HG03064 (cell line): Measurements from ENCODE around the gene CAP2.

ENCODE experiments used
- ATAC-seq: cut with Tn5 transposase; IDR thresholded peaks from one replicate; pipeline ENCODE4 v1.9.1; 2021; ENCODE audit warnings: low read depth; ENCODE audit not compliant: unreplicated experiment

Gene CAP2

DNA sequence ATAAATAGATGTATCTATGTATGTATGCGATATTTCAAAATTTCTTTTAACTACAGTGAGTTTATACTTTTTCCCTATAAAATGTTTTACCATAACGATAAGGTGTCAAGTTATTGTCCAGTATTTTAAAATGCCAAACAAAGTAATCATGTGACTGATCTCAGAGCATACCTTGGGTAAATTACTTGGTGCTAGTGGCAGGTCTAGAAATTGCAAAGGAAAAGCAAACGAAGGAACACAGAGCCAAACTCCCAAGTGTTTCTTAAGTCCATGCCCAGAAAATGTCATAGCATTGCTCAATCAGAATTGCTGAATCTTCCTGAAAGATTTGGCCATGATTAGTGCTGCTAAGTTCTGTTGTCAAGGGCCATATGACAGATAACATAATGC is 77.5 kb downstream of the CAP2 start:
- ATAC-seq, result no peak

DNA sequence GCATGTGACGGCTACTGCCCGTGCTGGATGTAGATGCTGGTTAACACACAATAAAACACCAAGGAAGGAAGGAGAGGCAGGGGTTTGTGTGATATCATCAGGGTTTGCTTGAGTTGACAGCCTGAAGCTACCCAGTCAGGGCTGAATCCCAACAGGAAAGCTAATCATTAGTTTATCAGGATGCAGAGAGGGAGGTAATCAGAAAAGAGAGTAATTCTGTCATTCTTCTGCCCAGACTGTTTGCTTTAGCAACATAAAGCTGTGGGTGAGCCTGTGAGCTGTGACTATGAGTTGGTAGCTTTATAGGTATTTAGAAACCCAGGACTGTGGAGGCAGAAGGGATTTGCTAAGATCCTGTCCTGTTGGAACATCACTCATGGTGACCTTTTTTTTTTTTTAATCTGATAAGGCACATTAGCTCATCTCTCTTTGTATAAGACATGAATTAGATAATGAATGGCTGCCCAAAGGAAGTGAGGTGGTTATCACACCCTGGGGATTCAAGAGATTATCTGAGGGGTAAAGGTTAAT is 79.3 kb downstream of the CAP2 start:
- ATAC-seq, result no peak

DNA sequence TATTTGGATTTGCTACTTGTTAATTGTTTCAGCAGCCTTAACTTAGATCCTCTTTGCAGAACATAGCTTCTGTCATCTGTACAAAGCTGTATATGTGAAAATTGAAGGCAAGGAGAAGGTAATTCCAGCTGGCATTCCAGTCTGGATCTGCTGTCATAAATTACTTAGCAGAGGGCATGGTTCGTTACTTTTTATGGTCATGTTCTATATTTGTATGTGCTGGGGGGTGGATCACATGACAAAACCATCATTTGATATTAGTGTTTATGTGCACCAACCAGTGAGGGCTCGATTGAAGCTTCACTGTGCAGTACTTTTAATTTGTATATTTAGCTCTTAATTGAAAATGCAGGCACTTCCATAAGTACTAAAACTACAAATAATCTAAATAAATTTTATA is 80.2 kb downstream of the CAP2 start:
- ATAC-seq, result no peak

DNA sequence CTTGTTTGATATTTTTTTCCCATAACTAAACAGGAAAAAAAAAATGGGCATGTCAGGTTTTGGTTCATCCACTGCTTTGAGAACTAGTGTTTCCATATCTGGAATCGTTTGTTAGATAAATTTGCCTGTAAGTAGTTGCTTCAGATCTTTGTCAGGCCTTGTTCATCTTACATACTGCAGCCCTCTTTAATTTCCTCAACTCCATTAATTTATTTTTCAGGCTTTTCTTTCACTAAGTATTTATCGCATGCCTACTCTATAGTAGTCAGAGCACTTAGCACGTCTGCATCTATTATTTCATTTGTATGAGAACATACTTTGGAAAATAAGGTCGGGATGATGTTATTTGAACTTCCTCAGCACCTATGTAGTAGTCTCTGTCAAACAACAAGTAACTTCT is 80.9 kb downstream of the CAP2 start:
- ATAC-seq, result no peak

DNA sequence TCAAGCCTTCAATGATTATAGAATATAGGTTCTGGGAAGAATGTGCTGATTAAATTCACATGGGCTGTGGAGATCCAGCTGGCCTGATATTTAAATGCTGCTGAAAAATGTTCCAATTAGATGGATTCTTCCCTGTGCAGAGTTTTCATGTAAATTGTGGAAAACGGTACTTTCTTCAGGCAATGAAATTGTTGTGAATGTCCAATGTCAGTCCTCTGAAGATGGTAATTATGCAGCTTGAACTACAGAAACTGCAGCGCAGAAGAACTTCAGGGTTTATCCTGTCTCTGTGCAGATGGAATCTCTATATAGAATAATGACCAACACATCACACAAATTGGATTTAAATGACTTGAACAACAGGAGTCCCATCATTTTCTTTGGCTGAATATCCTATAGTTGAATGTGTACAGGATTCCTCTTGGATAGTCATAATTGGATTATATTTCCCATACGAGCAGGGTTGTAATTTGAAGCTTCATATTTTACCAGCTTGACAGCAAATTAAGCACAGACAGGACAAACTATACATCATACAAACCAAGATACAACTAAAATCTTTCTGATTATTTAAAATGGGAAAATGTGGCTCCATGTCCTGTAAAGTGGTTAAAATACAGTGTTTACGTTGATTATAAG is 82.3 kb downstream of the CAP2 start:
- ATAC-seq, result no peak

DNA sequence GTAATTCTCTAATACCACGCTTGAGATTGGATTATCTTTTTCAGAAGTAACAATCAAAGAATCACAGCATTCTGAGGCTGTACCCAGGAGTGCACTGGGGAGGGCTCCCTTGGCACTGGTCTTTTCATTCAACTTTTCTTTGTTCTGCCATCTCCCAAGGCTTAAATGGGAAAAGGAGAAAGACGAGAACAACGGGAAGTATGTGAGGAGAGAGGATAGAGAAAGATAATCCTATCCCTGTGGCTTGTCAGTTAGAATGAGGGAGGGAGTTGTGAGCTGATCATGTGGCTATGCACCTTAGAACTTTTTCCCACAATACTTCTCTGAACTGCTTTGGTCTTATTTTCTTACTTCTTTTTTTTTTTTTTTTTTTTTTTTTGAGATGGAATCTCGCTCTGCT is 83.1 kb downstream of the CAP2 start:
- ATAC-seq, result no peak

DNA sequence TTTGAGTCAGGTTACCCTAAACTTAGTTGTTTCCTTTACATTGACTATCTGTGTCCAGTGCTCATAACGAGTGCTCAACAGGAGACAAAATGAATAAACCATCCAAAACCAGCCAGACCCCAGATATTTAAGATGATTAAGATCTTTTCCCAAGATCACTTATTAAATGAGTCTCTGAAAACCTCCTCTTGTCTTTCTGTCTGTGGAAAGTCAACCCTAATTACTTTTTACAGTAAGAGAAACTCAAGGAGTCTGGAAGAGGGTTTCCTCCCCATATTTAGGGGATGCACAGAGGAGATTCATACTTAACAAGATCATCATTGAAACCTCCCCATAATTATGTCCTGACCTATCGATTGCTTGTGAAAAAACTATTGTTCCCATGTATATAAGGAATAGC is 84.0 kb downstream of the CAP2 start:
- ATAC-seq, result no peak

DNA sequence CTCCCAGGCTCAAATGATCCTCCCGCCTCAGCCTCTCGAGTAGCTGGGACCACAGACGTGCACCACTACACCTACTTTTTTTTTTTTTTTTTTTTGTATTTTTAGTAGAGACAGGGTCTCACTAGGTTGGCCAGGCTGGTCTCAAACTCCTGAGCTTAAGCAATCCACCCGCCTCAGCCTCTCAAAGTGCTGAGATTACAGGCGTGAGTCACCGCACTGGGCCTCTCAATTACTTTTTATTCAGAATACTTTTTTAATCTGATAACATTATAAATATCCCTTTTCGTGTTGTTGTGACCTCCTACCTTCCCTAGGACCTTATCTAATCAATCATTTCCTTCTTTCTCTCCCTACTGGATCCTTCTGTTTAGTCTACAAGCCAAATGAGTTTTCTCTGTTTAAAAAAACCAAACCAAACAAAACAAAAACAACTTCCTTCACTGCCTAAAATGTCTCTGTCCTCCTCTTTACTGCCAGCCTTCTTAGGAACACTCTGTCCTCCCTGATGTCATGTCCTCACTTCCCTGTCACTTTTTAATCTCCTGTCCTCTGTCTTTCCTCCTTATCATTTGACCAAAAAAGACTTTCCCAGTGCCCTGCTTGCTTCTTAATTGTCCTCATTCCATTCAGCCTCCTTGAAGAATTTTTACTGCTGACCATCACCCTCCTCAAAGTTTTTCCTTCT is 85.0 kb downstream of the CAP2 start:
- ATAC-seq, result no peak

DNA sequence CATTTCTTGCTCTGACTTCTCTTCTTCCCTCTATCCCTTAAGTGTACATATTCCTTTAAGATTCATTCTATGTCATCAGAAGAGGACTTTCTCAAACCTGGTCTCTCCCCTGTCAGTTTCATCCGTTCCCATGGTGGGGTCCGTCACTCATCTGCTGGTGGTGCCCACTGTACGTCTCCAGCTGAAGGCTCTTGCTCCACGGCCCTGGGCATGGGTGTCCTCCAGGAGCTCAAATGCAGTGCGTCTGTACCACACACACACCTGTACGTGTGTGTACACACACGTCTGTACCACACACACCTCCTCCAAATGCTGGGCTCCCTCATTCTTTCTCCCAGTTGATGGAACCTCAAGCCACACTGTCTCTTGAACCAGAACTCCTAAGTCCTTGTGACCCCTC is 85.6 kb downstream of the CAP2 start:
- no peak for ATAC-seq

DNA sequence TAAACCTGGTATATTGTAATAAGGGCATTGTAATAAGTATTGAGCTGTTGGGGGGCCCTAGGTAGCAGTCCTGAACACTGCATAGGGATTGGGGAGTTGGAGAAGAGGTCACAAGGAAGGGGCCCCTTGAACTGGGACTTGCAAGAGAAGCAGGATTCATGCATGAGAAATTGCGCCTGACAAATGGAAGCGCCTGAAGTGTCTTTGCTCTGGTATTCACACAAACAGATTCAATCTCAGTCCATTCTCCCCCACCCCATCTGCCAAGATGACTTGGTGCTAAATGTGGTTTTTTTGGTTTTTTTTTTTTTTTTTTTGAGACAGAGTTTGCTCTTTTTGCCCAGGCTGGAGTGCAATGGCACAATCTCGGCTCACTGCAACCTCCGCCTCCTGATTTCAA is 87.1 kb downstream of the CAP2 start:
- ATAC-seq, result no peak

DNA sequence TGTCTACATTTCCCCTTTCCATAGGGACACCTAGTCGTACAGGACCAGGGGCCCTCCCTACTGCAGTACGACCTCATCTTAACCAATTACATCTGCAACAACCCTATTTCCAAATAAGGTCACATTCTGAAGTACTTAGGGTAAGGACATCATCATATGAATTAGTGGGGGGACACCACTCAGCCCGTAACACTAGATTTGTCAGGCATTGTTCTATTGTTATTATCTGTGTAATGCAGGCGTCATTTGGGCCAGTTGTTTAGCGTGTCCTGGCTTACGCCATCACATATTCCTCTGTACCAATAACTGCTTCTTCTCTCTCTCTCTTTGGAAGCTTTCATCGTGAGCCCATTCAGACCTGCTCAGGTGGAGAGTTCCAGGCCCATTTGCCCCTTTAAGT is 89.3 kb downstream of the CAP2 start:
- no peak for ATAC-seq

DNA sequence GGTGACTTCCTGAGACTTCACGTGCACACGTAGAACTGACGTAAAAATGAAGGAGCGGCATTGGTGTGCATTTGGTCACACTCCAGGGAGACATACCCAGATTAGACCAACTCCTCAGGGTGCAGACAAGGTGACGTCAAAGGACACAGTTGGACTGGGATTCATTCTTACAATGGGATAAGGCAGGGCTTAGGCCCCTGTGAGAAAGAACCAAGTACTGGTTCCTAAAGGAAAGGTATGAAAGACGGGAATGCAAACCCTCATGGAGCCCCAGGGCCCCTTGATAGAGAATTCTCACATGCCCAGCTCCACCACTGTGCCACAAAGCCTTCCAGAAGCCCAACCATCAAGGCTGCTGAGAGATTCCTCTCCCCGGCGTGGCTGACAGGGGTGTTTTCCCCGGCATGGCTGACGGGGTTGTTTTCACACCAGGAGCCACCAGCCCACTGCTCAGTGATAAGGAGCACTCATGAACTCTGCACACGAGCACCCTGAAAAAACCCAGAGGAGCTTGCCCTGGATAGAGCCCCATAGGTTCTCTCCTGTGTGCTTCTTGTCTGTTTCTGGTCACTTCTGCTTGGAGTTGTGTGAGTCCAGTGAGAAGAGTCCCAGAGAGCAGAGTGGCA is 90.1 kb downstream of the CAP2 start:
- ATAC-seq, result no peak

DNA sequence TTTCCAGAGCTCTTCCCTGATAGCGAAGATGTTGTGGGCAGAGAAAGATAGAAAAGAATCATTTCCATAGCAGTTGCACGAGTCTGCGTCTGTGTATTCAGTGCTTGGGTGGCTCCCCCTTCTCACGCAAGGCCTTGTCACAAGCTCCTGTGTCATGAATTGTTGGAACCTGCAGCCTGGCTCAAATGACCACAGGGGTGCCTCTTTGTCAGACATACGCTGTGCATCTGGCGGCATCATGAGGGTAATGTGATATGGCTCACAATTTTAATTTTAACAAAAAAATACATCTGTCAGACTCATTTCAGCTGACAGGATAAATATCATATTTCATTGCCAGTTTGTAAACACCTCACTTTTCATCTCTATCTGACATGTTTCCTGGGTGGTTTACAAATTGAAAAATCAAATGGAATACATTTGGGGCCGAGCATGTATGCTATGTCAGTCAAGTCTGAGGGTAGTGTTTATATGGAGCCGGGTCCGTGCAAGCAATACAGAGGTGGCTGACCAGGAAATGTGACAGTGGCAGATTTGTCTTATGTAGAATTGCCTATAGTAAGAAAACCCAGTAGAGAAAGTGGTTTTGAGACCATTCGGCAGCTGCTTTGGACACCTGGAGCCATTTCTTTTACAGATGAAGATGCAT is 90.9 kb downstream of the CAP2 start:
- no peak for ATAC-seq

DNA sequence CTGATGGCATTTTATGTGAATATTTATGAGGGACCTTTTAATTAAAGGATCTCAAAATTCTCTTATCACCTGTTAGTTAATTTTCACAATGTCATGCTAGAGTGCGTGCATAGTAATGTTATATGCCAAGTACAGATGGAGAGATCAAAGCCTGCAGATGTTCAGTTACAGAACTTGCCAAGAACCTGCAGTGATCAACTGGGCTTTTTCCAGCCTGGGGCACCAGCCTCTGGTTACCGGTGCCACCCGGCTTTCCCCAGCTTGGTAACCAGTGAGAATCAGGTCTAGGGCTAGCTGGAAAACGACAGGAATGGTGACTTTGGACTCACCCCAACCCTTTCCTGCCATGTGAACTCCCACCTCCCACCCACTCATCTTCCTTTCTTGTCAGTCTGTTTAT is 91.8 kb downstream of the CAP2 start:
- no peak for ATAC-seq

DNA sequence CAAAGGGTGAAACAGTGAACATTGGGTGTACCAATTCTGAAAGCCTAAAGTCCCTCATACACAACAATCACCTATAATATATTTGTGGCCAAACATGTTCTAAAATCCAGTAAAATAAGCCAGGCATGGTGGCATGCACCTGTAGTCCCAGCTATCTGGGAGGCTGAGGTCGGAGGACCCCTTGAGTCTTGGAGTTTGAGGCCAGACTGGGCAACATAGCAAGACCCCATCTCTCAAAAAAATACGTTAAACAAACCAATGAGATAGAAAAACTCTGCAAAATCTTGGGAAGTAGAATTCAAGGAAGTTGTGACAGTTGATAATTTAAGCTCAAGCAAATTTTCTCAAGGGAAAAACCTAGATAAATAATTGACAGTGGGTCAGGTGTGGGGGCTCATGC is 92.6 kb downstream of the CAP2 start:
- ATAC-seq, result no peak

DNA sequence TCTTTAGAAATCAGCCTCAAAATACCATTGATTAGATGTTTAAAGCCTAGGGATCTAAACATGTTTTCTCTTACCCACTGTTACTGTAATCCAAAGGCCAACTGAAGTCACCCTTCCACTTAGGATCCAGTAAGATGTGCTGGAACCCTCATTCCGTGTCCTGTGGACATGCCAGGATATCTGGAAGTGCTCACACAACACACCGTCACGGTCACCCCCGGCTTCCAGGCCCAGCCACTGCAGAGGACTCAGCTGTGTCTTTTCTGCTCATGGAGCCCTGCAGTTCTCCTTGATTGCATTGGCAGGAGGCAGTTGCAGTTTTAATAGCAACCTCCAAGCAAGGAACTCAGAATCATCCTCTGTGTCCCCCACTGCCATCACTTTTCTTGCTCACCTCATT is 93.3 kb downstream of the CAP2 start:
- ATAC-seq, result no peak

DNA sequence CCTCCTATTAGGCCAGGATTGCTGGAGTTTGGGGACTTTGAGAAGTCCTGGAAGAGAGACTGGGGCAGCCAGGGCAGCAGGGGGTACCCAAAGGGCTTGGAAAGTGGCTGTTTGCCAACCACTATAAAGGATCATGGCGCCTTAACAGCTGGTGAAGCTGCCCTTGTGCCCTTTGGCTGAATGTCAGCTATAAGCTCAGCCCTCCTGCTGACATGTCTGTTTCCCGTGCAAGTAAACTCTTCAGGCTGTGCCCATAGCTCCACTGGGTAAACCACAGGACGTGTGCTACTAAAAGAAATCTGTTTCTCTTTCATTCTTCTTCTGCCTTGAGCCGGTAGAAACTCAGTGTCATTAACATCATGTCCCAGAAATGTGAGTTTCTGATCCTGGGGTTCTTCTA is 97.3 kb downstream of the CAP2 start:
- no peak for ATAC-seq

DNA sequence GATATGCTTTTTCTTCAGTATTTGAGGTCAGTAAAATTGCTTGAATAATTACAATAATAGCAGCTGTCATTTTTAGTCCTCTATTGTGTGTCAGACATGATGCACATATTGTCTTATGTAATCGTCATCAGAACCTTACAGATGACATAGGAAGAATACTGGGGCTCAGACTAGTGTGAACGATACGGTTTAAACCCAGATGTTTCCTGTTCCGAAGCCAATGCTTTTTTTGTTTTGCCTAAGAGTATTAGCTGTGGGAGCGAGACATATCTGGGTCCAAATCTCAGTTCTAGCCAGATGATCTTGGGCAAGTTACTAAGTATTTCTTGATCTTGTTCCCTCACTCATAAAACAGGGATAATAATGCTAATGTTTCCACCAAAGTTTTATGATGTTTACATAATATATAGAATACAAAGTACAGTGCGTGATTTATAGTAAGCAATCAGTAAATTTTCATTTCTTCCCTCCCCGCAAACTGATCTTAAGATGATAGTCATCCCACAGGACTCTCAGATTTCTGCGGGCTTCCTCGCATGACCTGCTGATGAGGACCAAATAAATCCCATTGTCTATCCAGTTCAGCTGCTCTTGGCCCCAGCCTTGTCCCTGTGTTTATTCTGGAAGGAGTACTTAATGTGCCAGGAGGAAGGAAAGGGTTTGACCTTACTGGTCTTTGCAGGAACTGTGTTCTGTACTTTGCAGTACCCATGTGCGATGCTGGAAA is 98.2 kb downstream of the CAP2 start:
- ATAC-seq, result no peak

DNA sequence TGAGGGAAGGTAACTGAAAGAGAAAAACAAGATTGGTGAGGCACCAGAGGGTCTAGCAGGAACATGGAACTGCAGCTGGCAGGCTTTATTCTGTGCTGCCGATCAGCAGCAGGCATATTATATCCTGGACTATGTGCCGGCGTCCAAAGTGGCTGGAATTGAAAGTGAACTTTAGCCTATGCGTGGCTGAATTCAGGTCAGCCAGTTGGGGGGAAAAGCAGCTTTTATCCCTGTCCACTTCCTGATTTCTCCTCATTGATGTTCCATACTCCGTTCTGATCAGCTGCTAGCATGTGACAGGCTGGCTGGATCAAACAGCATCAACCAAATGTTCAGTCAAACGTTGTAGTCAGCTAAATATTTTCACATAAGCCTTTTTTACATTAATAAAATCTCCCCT is 99.0 kb downstream of the CAP2 start:
- no peak for ATAC-seq

DNA sequence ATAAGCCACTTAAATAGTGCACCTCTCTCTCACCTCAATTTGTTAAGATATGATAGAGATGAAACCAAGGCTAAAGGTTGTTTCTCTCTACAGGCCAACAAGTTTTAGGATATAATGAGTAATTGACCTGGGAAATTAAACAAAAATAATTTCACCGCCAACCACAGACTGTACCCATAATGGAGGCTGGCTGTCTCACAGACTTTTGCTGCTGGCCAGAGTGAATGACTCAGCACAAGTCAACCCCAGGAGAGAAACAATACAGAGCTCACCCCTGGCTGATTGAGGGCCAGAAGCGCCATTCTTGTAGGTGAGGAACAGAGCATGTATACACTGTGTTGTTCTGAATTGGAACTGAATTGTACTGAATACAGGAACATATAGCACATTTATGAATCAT is 99.9 kb downstream of the CAP2 start:
- no peak for ATAC-seq

DNA sequence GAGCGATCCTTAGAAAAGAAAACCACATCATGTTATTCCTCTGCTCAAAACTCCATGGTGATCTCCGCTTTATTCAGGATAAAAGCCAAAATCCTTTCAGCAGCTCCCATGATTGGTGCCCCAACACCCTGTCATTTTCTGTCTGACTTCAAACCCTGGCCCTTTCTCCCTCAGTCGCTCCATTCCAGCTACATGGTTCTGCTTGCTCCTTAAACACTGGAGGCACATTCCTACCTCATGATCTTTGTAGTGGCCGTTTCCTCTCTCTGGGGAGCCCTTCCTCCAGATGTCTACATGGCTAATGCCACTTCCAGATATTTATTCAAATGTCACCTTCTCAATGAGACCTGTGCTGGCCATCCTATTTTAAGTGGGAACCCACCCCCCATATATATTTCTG is 100.8 kb downstream of the CAP2 start:
- no peak for ATAC-seq
